ENCODE measurements around the gene KLF2.

GRCh38 chr19:16280306-16280705 is 44.3 kb upstream of the KLF2 start:
- TF ChIP-seq POLR2A (IDR thresholded peaks at IDR 0.05; ENCODE audit: low read depth) (no peak), CTCF (IDR thresholded peaks at IDR 0.05) (no peak)
